Mesendoderm (in vitro differentiated cells): Measurements from ENCODE around the gene KCNMB2.
"Not testable (repeated sequence)": the region's sequence is repeated elsewhere in the genome, so short reads cannot be mapped to it uniquely, and the experiment has no call there.

ENCODE experiments used
- DNase-seq: peaks from one replicate; pipeline ENCODE4 v3.0.0; 2013
- H2AK5ac ChIP-seq: 2 replicates; pipeline ENCODE4 v1.6.1; 2013; ENCODE audit warnings: low read length, inconsistent platforms
- H2BK120ac ChIP-seq: 2 replicates; pipeline ENCODE4 v1.6.1; 2013; ENCODE audit warnings: low read depth, mild to moderate bottlenecking, low read length, moderate library complexity, mixed read lengths
- H2BK15ac ChIP-seq: replicated peaks from 2 replicates; pipeline ENCODE4 v1.6.1; 2013; ENCODE audit warnings: low read depth, mild to moderate bottlenecking, moderate library complexity
- H2BK5ac ChIP-seq: 2 replicates; pipeline ENCODE4 v1.6.1; 2013; ENCODE audit warnings: low read length, inconsistent platforms
- H3K18ac ChIP-seq: 2 replicates; pipeline ENCODE4 v1.6.1; 2013; ENCODE audit warnings: mild to moderate bottlenecking, low read length, mixed read lengths
- H3K23ac ChIP-seq: one replicate; pipeline ENCODE4 v1.6.1; 2013; ENCODE audit warnings: low read length
- H3K27ac ChIP-seq: 2 replicates; pipeline ENCODE4 v1.5.1; 2013; ENCODE audit warnings: low read depth, mild to moderate bottlenecking, inconsistent platforms, low read length, moderate library complexity
- H3K27me3 ChIP-seq: 2 replicates; pipeline ENCODE4 v1.6.1; 2013; ENCODE audit warnings: low read length, control low read depth, mild to moderate bottlenecking, inconsistent platforms; ENCODE audit not compliant: insufficient read depth, poor library complexity
- H3K36me3 ChIP-seq: 2 replicates; pipeline ENCODE4 v1.6.1; 2013; ENCODE audit warnings: low read length, inconsistent platforms; ENCODE audit not compliant: control insufficient read depth, insufficient read depth
- H3K4ac ChIP-seq: one replicate; pipeline ENCODE4 v1.6.1; 2013; ENCODE audit warnings: low read depth, mild to moderate bottlenecking, low read length, moderate library complexity
- H3K4me1 ChIP-seq: 2 replicates; pipeline ENCODE4 v1.6.1; 2013; ENCODE audit warnings: low read depth, low read length, inconsistent platforms; ENCODE audit not compliant: control insufficient read depth
- H3K4me2 ChIP-seq: 2 replicates; pipeline ENCODE4 v1.6.1; 2013; ENCODE audit warnings: low read length
- H3K4me3 ChIP-seq: 2 replicates; pipeline ENCODE4 v1.5.1; 2013; ENCODE audit warnings: mild to moderate bottlenecking, low read length
- H3K56ac ChIP-seq: one replicate; pipeline ENCODE4 v1.6.1; 2013; ENCODE audit warnings: low read length
- H3K79me1 ChIP-seq: 2 replicates; pipeline ENCODE4 v1.6.1; 2013; ENCODE audit warnings: low read length, inconsistent platforms
- H3K79me2 ChIP-seq: 2 replicates; pipeline ENCODE4 v1.6.1; 2013; ENCODE audit warnings: mild to moderate bottlenecking, low read length; ENCODE audit not compliant: control insufficient read depth, insufficient read depth
- H3K9ac ChIP-seq: 2 replicates; pipeline ENCODE4 v1.6.1; 2013; ENCODE audit warnings: low read length, inconsistent platforms
- H4K5ac ChIP-seq: one replicate; pipeline ENCODE4 v1.6.1; 2013; ENCODE audit warnings: low read length
- H4K8ac ChIP-seq: one replicate; pipeline ENCODE4 v1.6.1; 2013; ENCODE audit warnings: low read depth, mild to moderate bottlenecking, control low read depth, low read length, moderate library complexity
- WGBS: extraction: QIAGEN DNeasy Blood & Tissue Kit; methylation state at CpG from one replicate; pipeline ENCODE4 v1.1.7; 2013; ENCODE audit warnings: low lambda C conversion rate, missing lambda C conversion rate; ENCODE audit not compliant: insufficient coverage; ENCODE audit errors: extremely low coverage; 5-methylcytosine and 5-hydroxymethylcytosine counted together

The KCNMB2 gene

DNA sequence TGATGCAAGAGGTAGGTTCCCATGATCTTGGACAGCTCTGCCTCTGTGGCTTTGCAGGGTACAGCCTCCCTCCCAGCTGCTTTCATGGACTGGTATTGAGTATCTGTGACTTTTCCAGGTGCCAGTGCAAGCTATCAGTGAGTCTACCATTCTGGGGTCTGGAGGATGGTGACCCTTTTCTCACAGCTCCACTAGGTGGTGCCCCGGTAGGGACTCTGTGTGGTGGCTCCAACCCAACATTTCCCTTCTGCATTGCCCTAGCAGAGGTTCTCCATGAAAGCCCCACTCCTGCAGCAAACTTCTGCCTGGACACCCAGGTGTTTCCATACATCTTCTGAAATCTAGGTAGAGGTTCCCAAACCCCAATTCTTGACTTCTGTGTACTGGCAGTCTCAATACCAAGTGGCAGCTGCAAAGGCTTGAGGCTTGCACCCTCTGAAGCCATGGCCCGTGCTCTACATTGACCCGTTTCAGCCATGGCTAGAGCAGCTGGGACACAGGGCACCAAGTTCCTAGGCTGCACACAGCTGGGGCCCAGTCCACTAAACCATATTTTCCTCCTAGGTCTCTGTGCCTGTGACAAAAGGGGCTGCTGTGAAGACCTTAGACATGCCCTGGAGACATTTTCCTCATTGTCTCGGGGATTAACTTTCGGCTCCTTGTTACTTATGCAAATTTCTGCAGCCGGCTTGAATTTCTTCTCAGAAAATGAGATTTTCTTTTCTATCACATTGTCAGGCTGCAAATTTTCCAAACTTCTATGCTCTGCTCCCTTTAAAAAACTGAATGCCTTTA lies 209.8 kb downstream of the KCNMB2 start:
- not testable (repeated sequence) for DNase-seq, H2BK120ac ChIP-seq, H4K8ac ChIP-seq, H3K56ac ChIP-seq, H3K23ac ChIP-seq, H3K79me2 ChIP-seq, H3K27me3 ChIP-seq, H3K27ac ChIP-seq, H3K4me2 ChIP-seq, H3K18ac ChIP-seq, H3K9ac ChIP-seq, H3K79me1 ChIP-seq, H4K5ac ChIP-seq, H3K36me3 ChIP-seq, H2AK5ac ChIP-seq, H3K4me1 ChIP-seq, H2BK5ac ChIP-seq, H3K4me3 ChIP-seq, H2BK15ac ChIP-seq, H3K4ac ChIP-seq
- WGBS, result no CpG with 5 or more reads among the region's 6 CpGs

DNA sequence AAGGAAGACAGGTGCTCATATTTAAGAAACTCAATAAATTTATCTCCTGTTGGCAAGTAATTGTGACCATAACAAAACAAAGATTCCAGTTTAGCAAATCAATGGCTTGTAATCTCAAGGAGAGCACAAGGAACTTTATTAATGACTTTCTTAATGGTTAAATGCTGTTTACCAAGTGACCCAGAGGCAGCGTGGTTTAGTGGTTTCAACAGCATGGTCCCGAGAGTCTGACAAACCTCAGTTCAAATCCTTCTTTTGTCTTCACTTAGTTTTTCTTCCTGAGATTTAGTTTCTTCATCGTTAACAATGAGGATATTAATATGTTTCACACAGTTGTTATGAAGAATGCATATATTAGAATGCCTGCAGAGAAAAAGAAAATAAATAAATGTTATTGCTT lies 212.6 kb downstream of the KCNMB2 start:
- no peak overlapping the region for H3K9ac ChIP-seq
- no peak overlapping the region for H3K27ac ChIP-seq
- no peak overlapping the region for H3K18ac ChIP-seq
- no CpG with 5 or more reads among the region's 3 CpGs for WGBS
- no peak overlapping the region for H3K4me3 ChIP-seq
- no peaks in the 10 kb centered on the region for H3K4me1 ChIP-seq
- H3K27me3 ChIP-seq, result no peaks in the 10 kb centered on the region
- DNase-seq, result no peak
- H3K4me2 ChIP-seq, result no peak overlapping the region
- no peaks in the 10 kb centered on the region for H3K79me2 ChIP-seq
- H3K56ac ChIP-seq, result no peak overlapping the region
- no peak overlapping the region for H3K4ac ChIP-seq
- no peak overlapping the region for H3K23ac ChIP-seq
- no peaks in the 10 kb centered on the region for H3K79me1 ChIP-seq
- no peak overlapping the region for H4K8ac ChIP-seq
- no peak overlapping the region for H2AK5ac ChIP-seq
- H2BK120ac ChIP-seq, result no peak overlapping the region
- no peaks in the 10 kb centered on the region for H3K36me3 ChIP-seq
- no peak overlapping the region for H2BK15ac ChIP-seq
- no peak overlapping the region for H2BK5ac ChIP-seq
- no peak overlapping the region for H4K5ac ChIP-seq

DNA sequence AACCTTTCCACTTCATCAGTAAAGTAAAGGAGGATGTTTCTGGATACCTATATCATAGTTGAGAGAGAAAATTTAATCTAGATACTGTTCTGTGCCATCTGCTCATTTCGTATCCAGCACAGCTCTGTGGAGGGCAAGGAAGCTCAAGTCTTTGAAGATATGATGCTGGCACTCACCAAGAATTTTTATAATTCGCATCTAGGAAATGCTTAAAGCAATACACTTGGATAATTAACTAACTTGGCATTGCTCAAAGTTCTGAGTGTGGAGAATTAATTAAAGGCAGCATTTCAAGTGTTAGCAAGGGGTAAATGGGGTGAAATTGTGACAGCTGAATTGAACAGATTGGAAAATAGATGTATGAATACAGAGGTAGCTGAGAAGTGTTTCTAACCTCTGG lies 213.2 kb downstream of the KCNMB2 start:
- Histone ChIP-seq H2BK5ac (no peak overlapping the region), H3K4me2 (no peak overlapping the region), H2AK5ac (no peak overlapping the region), H3K56ac (no peak overlapping the region), H3K18ac (no peak overlapping the region), H3K4me1 (no peaks in the 10 kb centered on the region), H3K4me3 (no peak overlapping the region), H3K9ac (no peak overlapping the region), H4K5ac (no peak overlapping the region), H3K79me1 (no peaks in the 10 kb centered on the region), H3K23ac (no peak overlapping the region), H2BK15ac (no peak overlapping the region), H3K4ac (no peak overlapping the region), H4K8ac (no peak overlapping the region), H3K27ac (no peak overlapping the region), H3K79me2 (no peaks in the 10 kb centered on the region), H3K27me3 (no peaks in the 10 kb centered on the region), H3K36me3 (no peaks in the 10 kb centered on the region), H2BK120ac (no peak overlapping the region)
- DNase-seq, result no peak
- no CpG with 5 or more reads among the region's 2 CpGs for WGBS

DNA sequence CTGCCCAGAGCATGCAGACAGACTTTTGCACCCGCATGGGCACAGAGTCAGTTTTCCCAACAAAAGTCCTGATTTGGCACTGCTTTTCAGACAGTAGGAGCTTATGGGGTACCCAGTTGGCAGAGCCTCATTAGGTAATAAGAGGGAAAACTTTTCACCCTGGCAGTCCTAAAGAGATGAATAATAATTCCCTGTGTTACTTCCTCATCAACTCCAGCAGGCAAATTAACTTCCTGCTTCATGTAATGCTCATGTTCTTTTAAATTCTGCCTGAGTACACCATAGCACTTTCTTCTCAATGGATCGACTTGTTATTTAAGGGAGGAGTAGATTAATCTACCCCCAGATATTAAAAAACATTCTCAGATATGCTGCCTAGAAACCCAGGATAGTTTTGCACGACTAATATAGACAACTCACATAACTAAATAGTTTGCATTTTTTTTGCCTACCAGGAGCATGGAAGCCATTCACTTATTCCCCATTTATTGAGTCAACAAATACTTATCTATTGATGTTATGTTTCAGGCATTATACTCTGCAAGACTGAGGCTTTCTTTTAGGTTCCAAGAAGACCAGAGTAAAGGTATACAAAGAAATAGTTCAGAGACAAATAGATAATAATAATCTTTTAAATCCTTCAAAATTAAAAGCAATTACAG lies 214.5 kb downstream of the KCNMB2 start:
- Histone ChIP-seq H2AK5ac (no peak overlapping the region), H3K27me3 (no peaks in the 10 kb centered on the region), H3K18ac (no peak overlapping the region), H3K79me2 (no peaks in the 10 kb centered on the region), H2BK5ac (no peak overlapping the region), H3K9ac (no peak overlapping the region), H3K4ac (no peak overlapping the region), H3K23ac (no peak overlapping the region), H2BK15ac (no peak overlapping the region), H3K56ac (no peak overlapping the region), H3K27ac (no peak overlapping the region), H4K8ac (no peak overlapping the region), H4K5ac (no peak overlapping the region), H3K4me3 (no peak overlapping the region), H3K4me2 (no peak overlapping the region), H3K36me3 (no peaks in the 10 kb centered on the region), H3K4me1 (no peaks in the 10 kb centered on the region), H3K79me1 (no peaks in the 10 kb centered on the region), H2BK120ac (no peak overlapping the region)
- DNase-seq, result no peak
- WGBS, result no CpG with 5 or more reads among the region's 3 CpGs

DNA sequence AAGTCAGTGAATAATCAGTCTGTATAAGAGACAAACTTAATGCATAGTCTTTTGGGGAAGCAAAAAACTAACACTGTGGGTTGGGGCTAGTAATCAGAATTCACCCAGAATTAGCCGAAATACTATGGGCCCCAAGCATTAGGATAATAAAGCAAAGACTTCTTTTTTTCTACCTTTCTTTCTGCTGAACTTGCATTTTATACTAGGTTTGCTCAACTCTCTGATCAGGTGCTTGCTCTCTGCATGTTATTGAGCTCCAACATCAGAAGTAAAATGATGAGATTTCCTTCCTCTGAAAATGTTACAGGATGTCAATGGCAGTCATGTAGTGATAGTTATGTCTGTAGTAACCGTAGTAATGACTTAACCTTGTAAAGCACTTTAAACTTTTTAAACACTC lies 216.6 kb downstream of the KCNMB2 start:
- DNase-seq, result no peak
- H3K79me2 ChIP-seq, result no peaks in the 10 kb centered on the region
- no peak overlapping the region for H4K5ac ChIP-seq
- no peak overlapping the region for H3K4me3 ChIP-seq
- no peak overlapping the region for H4K8ac ChIP-seq
- no peak overlapping the region for H3K18ac ChIP-seq
- H3K56ac ChIP-seq, result no peak overlapping the region
- H3K4me2 ChIP-seq, result no peak overlapping the region
- no peak overlapping the region for H3K27ac ChIP-seq
- H3K4ac ChIP-seq, result no peak overlapping the region
- no peaks in the 10 kb centered on the region for H3K36me3 ChIP-seq
- no peak overlapping the region for H3K23ac ChIP-seq
- no peak overlapping the region for H2AK5ac ChIP-seq
- H2BK120ac ChIP-seq, result no peak overlapping the region
- no peaks in the 10 kb centered on the region for H3K79me1 ChIP-seq
- H2BK15ac ChIP-seq, result no peak overlapping the region
- H3K27me3 ChIP-seq, result no peaks in the 10 kb centered on the region
- no peak overlapping the region for H3K9ac ChIP-seq
- H3K4me1 ChIP-seq, result no peaks in the 10 kb centered on the region
- WGBS, result 100% methylated on average over 1 of the region's 2 CpGs
- H2BK5ac ChIP-seq, result no peak overlapping the region
